ENCODE data around the gene TRIM3. TPM values are rescaled to one million over a fixed set of nuclear protein-coding genes. Genes with fewer than 3 reads are reported as not detected.

Gene TRIM3
- total RNA-seq, 2 experiments from 2014 or later, result 7.9 to 9.9 TPM

DNA sequence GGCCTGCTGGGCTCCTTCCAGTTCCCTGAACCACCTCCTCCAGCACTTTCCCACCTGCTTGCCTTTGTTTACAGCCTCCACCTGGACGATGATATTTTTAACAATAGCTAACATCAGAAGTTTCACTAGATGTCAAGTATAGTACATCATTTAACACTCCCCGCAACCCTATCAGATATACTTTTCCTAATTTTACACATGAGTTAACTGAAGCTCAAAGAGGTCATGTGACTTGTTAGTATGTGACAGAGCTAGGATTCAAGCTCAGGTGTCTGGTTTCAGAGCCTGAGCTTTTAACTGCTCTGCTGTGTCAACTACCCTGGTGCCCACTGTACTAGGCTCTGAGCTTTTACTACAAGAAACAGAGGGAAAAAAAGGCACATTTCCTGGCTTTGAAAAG lies 18.7 kb downstream of the TRIM3 start:
- Mint-ChIP-seq H3K27me3 (no peaks in the 10 kb centered on the region), H3K4me3 (no peak overlapping the region), H3K36me3 (ENCODE audit: low read depth) (no peaks in the 10 kb centered on the region), H3K4me1 (no peaks in the 10 kb centered on the region), H3K27ac (no peak overlapping the region), H3K9me3 (no peaks in the 10 kb centered on the region)
- CTCF ChIA-PET, result interaction anchor here (1.3 to 6.0 kb wide), 2 partner anchors 12 to 76 kb away, joined by 4 to 36 read pairs; no protein-coding TSS in a partner anchor
- POLR2A ChIA-PET, result no interaction called here
- no peak for DNase-seq

DNA sequence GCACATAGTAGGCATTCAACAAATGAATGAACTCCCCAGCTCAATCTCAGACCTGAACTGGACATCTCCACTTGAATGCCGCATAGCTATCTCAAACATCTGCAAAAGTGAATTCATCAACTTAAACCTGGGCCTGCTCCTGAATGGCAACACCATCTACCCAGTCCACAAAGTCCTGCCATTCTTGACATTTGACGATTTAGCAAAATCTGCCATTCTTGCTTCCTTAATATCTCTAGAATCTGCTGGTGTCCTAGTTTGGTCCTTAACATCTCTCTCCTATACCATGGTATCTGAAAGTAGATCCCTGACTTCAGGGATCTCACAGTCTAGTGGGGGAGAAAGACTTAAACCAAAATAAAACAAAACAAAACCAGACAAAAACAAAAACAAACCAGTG lies 20.6 kb downstream of the TRIM3 start:
- ChIA-PET POLR2A (interaction anchor here (1.7 kb wide), 1 partner anchor 74 kb away, joined by 5 read pairs; no protein-coding TSS in a partner anchor), CTCF (interaction anchor here (1.3 to 6.0 kb wide), 2 partner anchors 10 to 74 kb away, joined by 6 to 36 read pairs; no protein-coding TSS in a partner anchor)
- H3K4me3 Mint-ChIP-seq, result no peak overlapping the region
- H3K9me3 Mint-ChIP-seq, result no peaks in the 10 kb centered on the region
- H3K4me1 Mint-ChIP-seq, result no peaks in the 10 kb centered on the region
- no peaks in the 10 kb centered on the region for H3K27me3 Mint-ChIP-seq
- DNase-seq, result no peak
- H3K36me3 Mint-ChIP-seq (ENCODE audit: low read depth), result no peaks in the 10 kb centered on the region
- no peak overlapping the region for H3K27ac Mint-ChIP-seq

DNA sequence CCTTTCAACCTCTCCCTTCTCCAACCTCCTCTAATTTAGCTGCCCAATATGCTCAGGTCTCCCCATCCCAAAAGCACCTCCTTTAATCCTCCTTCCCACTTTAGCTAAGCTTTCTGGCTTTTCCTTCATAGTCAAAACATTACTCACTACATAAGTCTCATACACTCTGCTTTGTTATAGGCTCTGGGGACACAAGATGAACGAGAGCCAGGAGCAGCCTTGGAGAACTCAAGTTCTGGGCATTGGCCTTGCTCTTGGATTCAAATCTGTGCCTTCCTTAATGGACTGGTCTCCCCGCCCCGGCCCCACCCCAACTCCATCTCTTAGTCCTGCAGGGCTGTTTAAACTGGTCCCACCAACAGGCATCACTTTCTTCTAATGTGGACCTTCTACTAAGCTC lies 21.5 kb downstream of the TRIM3 start:
- Mint-ChIP-seq H3K27ac (no peak overlapping the region), H3K4me1 (no peaks in the 10 kb centered on the region), H3K9me3 (no peaks in the 10 kb centered on the region), H3K36me3 (ENCODE audit: low read depth) (no peaks in the 10 kb centered on the region), H3K27me3 (no peaks in the 10 kb centered on the region), H3K4me3 (no peak overlapping the region)
- POLR2A ChIA-PET, result interaction anchor here (1.7 kb wide), 1 partner anchor 73 kb away, joined by 5 read pairs; no protein-coding TSS in a partner anchor
- CTCF ChIA-PET, result interaction anchor here (0.9 to 6.0 kb wide), 3 partner anchors 9 to 73 kb away, joined by 3 to 36 read pairs (median 6); no protein-coding TSS in a partner anchor
- DNase-seq, result no peak

DNA sequence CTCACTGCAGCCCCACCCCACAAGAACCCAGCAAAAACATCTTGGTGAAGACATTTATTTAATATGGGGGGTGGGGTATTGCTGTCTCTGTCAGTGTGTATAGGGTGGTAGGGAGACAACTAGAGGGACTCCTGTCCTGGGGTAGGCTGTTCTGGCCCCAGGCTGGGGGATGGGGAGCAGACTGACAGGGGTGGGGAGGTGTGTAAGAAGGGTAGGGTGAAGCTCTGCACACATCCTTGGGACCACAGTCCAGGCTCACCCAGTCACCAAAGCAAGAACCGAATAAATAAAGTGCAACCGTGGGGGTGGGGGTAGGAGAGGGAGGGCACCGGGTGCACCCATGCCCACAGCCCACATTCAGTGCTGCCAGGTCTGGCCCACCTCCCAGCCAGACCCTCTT lies 25.2 kb downstream of the TRIM3 start:
- Mint-ChIP-seq H3K27me3 (peaks cover 3% of the 10 kb centered on the region), H3K4me1 (no peaks in the 10 kb centered on the region), H3K9me3 (no peaks in the 10 kb centered on the region), H3K27ac (no peak overlapping the region), H3K4me3 (no peak overlapping the region), H3K36me3 (ENCODE audit: low read depth) (no peaks in the 10 kb centered on the region)
- CTCF ChIA-PET, result interaction anchor here (1.2 to 3.4 kb wide), 2 partner anchors 18 to 70 kb away, joined by 3 to 40 read pairs; no protein-coding TSS in a partner anchor
- POLR2A ChIA-PET, result no interaction called here
- DNase-seq, result no peak

DNA sequence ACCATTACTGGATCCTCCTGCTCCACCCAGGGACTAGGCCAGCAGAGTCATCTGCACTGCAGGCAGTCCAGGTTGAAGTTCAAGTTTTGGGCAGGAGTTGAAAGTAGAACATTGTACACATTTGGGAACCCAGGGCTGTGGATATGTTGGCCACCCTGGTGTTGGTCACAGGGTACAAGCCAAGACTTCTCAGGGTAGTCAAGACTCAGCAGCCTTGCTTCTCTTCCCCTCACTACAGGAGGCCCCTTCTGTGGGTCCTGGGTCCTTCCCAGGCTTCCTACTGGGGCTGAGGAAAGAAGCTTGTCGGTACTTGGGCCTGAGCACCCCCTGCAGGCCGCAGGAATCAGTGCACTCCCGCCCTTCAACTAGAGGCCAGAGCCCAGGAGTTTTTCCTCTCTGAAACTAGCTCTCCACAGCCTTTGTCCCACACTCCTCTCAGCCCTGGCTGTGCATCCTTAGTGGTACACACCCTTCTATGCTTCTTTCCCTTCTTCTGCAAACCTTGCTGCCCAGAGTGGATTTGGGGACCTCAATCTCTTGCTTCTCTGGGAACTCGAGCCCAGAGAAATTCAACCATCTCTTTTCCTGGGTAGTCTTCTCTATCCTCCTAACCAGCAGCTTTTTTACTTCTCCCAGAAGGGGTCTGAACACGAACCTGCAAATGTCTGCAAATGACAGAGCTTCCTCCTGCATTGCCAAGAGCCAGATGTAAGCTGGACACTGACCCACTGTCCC lies 30.3 kb downstream of the TRIM3 start:
- peak; percentile 62 for DNase-seq
- ChIA-PET CTCF (interaction anchor here (0.6 to 10.3 kb wide), 36 partner anchors 9 to 302 kb away, joined by 3 to 510 read pairs (median 6); partner anchors contain the start of genes APBB1, ARFIP2, MRPL17 and SMPD1), POLR2A (interaction anchor here (0.6 to 3.6 kb wide), 7 partner anchors 24 to 92 kb away, joined by 3 to 33 read pairs (median 4); partner anchors contain the start of genes APBB1 and SMPD1)
- no peaks in the 10 kb centered on the region for H3K36me3 Mint-ChIP-seq (ENCODE audit: low read depth)
- no peaks in the 10 kb centered on the region for H3K9me3 Mint-ChIP-seq
- no peak overlapping the region for H3K4me3 Mint-ChIP-seq
- H3K4me1 Mint-ChIP-seq, result no peaks in the 10 kb centered on the region
- H3K27ac Mint-ChIP-seq, result no peak overlapping the region
- peaks cover 3% of the 10 kb centered on the region for H3K27me3 Mint-ChIP-seq

DNA sequence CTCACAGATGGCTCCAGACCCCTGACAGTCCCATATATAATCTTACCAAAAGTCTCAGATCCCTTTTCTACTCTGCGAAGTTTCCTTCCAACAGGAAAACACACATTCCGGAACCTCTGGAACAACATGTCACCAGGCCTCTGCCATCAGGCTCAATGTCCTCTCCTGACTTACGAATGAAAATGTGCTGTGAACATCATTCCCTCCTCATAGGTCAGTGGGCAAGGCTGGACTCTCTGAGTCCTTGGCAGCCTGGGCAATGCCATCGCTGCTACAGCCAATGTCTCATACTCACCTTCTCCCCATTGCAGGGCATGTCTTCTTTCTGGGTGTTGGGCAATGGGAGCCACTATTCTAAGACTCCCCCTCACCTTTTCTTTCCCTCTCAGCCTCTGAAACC lies 31.3 kb downstream of the TRIM3 start:
- H3K4me1 Mint-ChIP-seq, result no peaks in the 10 kb centered on the region
- no peaks in the 10 kb centered on the region for H3K9me3 Mint-ChIP-seq
- ChIA-PET POLR2A (no interaction called here), CTCF (interaction anchor here (0.8 to 10.3 kb wide), 12 partner anchors 12 to 176 kb away, joined by 3 to 510 read pairs (median 15); partner anchors contain the start of genes APBB1, ARFIP2 and TIMM10B)
- no peak overlapping the region for H3K4me3 Mint-ChIP-seq
- peaks cover 3% of the 10 kb centered on the region for H3K27me3 Mint-ChIP-seq
- DNase-seq, result no peak
- H3K27ac Mint-ChIP-seq, result no peak overlapping the region
- H3K36me3 Mint-ChIP-seq (ENCODE audit: low read depth), result no peaks in the 10 kb centered on the region

DNA sequence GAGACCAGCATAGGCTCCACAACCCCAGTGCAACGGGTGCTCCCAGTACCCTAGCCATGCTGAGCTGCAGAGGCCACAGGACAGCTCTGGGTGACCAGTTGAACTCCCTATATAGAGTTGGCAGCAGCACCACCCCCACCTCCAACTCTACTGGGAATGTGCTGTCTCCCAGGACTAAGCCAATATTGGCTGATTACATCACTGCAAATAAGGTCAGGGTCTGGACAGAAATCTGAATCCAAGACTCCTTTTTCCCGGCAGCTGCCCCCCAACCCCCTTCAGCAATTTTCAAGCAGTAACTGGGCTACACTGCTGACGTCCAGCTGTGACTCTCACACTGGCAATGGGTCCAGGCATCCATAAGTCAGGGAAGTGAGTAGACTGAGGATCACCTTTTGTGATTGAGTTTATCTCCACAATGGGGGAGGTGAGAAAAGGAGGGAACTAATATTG lies 32.8 kb downstream of the TRIM3 start, which contains the start of gene HPX:
Gene HPX (minus strand): TSS at position 82 of the 453 bp plus-strand sequence. CDS start 24 bp downstream, at position 58.
- Mint-ChIP-seq H3K27me3 (peaks cover 1% of the 10 kb centered on the region), H3K4me1 (peaks cover under 1% of the 10 kb centered on the region), H3K4me3 (no peak within 1 kb of the TSS), H3K9me3 (no peaks in the 10 kb centered on the region), H3K36me3 (ENCODE audit: low read depth) (no peaks in the 10 kb centered on the region), H3K27ac (no peak within 1 kb of the TSS)
- DNase-seq, result no peak
- ChIA-PET CTCF (interaction anchor here (0.6 to 10.3 kb wide), 5 partner anchors 22 to 61 kb away, joined by 3 to 510 read pairs (median 4); partner anchors contain the start of genes APBB1 and SMPD1), POLR2A (interaction anchor here (1.0 to 1.3 kb wide), 5 partner anchors 38 to 63 kb away, joined by 3 to 4 read pairs (median 3); partner anchors contain the start of gene TIMM10B)

DNA sequence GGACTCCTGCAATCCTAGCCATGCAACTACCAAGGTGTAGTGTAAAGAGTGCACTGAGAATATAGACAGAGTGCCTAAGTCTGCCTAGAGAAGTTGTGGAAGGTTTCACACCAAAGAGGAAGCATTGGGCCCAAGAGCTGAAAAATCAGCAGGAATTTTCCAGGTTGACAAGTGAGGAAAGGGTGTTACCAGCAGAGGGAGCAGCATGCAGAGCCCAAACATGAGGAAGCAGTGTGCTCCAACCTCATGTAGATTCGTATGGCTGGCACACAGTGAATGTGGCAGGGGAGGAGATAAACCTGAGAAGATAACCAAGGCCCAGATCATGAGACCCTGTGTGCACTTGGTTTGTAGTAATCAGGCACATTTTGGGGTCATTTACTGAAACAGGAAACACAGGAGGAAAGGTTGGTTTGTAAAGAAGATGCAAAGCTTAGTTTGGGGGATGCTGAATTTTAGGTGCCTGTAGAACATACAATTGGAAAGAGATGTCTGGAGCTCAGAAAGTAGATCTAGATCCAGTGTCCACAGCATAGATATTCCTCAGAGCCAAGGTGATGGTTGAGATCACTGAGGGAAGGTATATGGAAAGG lies 34.7 kb downstream of the TRIM3 start:
- POLR2A ChIA-PET, result interaction anchor here (0.9 to 2.6 kb wide), 6 partner anchors 20 to 60 kb away, joined by 3 to 14 read pairs (median 5); partner anchors contain the start of genes ARFIP2, SMPD1 and TIMM10B
- Mint-ChIP-seq H3K27ac (no peak overlapping the region), H3K4me1 (peaks cover 4% of the 10 kb centered on the region), H3K27me3 (no peaks in the 10 kb centered on the region), H3K9me3 (no peaks in the 10 kb centered on the region), H3K36me3 (ENCODE audit: low read depth) (no peaks in the 10 kb centered on the region), H3K4me3 (no peak overlapping the region)
- peak; percentile 32 for DNase-seq
- CTCF ChIA-PET, result interaction anchor here (1.0 to 10.3 kb wide), 9 partner anchors 8 to 66 kb away, joined by 3 to 510 read pairs (median 5); partner anchors contain the start of genes APBB1, ARFIP2, SMPD1 and TIMM10B

DNA sequence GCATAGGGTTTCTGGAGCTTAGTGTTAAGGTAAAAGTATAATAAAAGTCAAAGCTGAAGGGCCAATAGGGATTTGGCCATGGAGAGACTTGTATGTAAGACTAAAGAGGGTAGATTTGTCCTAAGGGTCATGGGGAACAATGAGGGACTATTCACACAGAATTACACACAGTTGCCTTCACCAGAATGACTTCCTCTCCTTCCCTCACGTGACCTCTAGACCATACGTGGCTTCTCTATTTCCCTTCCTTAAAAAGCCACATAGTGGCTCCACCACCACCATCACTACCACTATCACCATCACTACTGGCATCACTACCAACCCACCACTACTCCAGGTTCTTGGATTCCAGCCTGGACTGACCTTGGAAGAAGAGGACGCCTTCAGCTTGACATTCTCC lies 35.7 kb downstream of the TRIM3 start:
- Mint-ChIP-seq H3K4me3 (no peak overlapping the region), H3K36me3 (ENCODE audit: low read depth) (no peaks in the 10 kb centered on the region), H3K4me1 (peaks cover 4% of the 10 kb centered on the region), H3K27ac (no peak overlapping the region), H3K27me3 (no peaks in the 10 kb centered on the region), H3K9me3 (no peaks in the 10 kb centered on the region)
- CTCF ChIA-PET, result interaction anchor here (0.7 to 10.3 kb wide), 12 partner anchors 9 to 174 kb away, joined by 3 to 510 read pairs (median 4); partner anchors contain the start of genes APBB1, ARFIP2, SMPD1 and TAF10
- DNase-seq, result peak; percentile 43
- POLR2A ChIA-PET, result interaction anchor here (0.8 to 2.6 kb wide), 10 partner anchors 19 to 118 kb away, joined by 3 to 14 read pairs (median 4); partner anchors contain the start of genes APBB1, CAVIN3, SMPD1 and TIMM10B

DNA sequence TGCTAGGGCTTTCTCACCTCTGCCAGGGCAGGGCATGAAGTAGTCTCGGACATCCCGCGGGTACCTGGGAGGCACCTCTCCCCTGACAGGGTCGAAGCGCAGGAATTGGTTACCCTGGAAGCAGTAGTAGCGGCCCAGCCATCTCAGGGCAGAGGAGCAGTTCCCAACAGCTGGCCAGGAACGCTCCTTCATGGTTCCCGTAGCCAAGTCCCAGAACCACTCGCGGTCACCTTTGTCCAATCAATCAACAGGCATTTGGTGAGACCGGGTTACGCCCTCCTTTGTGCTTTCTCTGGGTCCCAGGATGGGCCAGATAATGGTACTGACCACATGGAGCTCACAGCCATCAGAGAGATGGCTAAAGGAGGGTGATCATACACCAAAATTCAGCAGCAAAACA lies 36.3 kb downstream of the TRIM3 start:
- Mint-ChIP-seq H3K27ac (no peak overlapping the region), H3K9me3 (no peaks in the 10 kb centered on the region), H3K36me3 (ENCODE audit: low read depth) (no peaks in the 10 kb centered on the region), H3K4me3 (no peak overlapping the region), H3K27me3 (no peaks in the 10 kb centered on the region), H3K4me1 (peaks cover 4% of the 10 kb centered on the region)
- POLR2A ChIA-PET, result interaction anchor here (1.2 to 2.6 kb wide), 6 partner anchors 18 to 118 kb away, joined by 3 to 14 read pairs (median 4); partner anchors contain the start of genes APBB1, CAVIN3, SMPD1 and TIMM10B
- no peak for DNase-seq
- CTCF ChIA-PET, result interaction anchor here (0.7 to 10.3 kb wide), 6 partner anchors 9 to 174 kb away, joined by 3 to 510 read pairs (median 3); partner anchors contain the start of genes APBB1, SMPD1 and TAF10

DNA sequence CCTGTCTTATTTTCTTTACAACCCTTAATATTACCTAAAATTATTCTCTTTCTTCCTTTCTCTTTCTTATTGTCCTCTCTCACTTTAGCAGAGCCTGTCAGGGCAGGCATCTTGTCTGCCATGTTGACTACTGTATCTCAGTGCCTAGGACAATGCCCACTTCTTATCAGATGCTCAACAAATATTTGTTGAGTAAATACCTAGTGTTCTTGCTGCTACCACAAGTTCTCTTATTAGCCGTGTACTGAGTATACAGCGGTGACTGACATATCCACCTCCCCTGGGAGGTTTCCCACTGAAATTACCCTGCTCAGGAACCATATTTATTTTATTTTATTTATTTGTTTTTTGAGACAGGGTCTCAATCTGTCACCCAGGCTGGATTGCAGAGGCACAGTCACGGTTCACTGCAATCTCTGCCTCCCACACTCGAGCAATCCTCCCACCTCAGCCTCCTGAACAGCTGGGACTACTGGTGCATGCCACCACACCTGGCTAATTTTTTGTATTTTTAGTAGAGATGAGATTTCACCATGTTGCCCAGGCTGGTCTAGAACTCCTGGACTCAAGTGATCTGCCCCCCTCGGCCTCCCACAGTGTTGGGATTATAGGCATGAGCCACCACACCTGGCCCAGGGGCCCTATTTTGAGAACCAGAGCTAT lies 39.6 kb downstream of the TRIM3 start:
- no peak overlapping the region for H3K4me3 Mint-ChIP-seq
- ChIA-PET CTCF (interaction anchor here (0.8 to 1.5 kb wide), 2 partner anchors 9 to 55 kb away, joined by 4 read pairs; no protein-coding TSS in a partner anchor), POLR2A (interaction anchor here (1.6 to 1.8 kb wide), 2 partner anchors 15 to 43 kb away, joined by 6 to 7 read pairs; partner anchors contain the start of genes APBB1 and SMPD1)
- DNase-seq, result no peak
- H3K27me3 Mint-ChIP-seq, result no peaks in the 10 kb centered on the region
- H3K27ac Mint-ChIP-seq, result no peak overlapping the region
- no peaks in the 10 kb centered on the region for H3K9me3 Mint-ChIP-seq
- no peaks in the 10 kb centered on the region for H3K36me3 Mint-ChIP-seq (ENCODE audit: low read depth)
- peaks cover 4% of the 10 kb centered on the region for H3K4me1 Mint-ChIP-seq

DNA sequence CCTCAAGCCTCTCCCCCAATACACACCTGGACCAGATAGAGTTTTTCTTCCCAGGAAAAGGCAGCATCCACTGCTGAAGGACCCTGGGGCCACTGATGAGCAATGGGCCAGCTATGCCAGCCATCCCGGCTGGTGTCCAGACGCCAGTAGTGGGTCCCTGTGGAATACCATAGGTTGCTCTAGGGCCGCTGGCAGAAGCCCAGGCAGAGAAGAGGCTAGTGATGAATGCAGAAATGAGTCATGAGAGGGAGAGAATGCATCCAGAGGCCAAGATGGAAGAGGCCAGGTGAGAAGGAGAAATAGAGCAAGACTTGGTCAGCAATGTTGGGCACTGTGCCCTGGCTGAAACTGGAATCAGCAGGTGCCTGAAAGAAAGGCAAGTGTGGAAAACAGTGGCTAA lies 41.9 kb downstream of the TRIM3 start:
- CTCF ChIA-PET, result interaction anchor here (6.5 kb wide), 1 partner anchor 54 kb away, joined by 38 read pairs; no protein-coding TSS in a partner anchor
- Mint-ChIP-seq H3K9me3 (no peaks in the 10 kb centered on the region), H3K27ac (no peak overlapping the region), H3K4me3 (no peak overlapping the region), H3K36me3 (ENCODE audit: low read depth) (no peaks in the 10 kb centered on the region), H3K27me3 (peaks cover 8% of the 10 kb centered on the region), H3K4me1 (peaks cover 4% of the 10 kb centered on the region)
- DNase-seq, result no peak
- POLR2A ChIA-PET, result interaction anchor here (2.6 kb wide), 1 partner anchor 13 kb away, joined by 12 read pairs; the partner anchor contains the start of gene APBB1
